ENCODE data around the gene CARD11.

DNA sequence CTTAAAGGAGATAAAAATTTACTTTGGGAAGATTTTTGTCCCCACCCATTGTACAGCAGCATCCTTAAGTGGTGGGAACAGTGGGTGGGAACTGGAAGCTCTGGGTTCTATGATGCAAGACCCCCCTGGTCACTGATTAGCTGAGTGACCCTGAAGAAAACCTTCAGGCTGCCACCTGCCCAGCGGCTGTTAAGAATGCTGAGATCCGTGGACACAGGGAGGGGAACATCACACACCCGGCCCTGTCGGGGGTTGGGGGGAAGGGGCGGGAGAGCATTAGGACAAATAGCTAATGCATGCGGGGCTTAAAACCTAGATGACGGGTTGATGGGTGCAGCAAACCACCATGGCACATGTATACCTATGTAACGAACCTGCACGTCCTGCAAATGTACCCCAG lies 14.5 kb downstream of the CARD11 start:
- TF ChIP-seq, protein P1, sequence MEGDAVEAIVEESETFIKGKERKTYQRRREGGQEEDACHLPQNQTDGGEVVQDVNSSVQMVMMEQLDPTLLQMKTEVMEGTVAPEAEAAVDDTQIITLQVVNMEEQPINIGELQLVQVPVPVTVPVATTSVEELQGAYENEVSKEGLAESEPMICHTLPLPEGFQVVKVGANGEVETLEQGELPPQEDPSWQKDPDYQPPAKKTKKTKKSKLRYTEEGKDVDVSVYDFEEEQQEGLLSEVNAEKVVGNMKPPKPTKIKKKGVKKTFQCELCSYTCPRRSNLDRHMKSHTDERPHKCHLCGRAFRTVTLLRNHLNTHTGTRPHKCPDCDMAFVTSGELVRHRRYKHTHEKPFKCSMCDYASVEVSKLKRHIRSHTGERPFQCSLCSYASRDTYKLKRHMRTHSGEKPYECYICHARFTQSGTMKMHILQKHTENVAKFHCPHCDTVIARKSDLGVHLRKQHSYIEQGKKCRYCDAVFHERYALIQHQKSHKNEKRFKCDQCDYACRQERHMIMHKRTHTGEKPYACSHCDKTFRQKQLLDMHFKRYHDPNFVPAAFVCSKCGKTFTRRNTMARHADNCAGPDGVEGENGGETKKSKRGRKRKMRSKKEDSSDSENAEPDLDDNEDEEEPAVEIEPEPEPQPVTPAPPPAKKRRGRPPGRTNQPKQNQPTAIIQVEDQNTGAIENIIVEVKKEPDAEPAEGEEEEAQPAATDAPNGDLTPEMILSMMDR (IDR thresholded peaks at IDR 0.05), result no peak
- TF ChIP-seq POLR2AphosphoS5 (IDR thresholded peaks at IDR 0.05; ENCODE audit: low read depth, low read length) (no peak), SIN3A (IDR thresholded peaks at IDR 0.05; ENCODE audit: borderline replicate concordance, insufficient read depth, low read depth, low read length) (no peak)
- TF ChIP-seq, protein P2, sequence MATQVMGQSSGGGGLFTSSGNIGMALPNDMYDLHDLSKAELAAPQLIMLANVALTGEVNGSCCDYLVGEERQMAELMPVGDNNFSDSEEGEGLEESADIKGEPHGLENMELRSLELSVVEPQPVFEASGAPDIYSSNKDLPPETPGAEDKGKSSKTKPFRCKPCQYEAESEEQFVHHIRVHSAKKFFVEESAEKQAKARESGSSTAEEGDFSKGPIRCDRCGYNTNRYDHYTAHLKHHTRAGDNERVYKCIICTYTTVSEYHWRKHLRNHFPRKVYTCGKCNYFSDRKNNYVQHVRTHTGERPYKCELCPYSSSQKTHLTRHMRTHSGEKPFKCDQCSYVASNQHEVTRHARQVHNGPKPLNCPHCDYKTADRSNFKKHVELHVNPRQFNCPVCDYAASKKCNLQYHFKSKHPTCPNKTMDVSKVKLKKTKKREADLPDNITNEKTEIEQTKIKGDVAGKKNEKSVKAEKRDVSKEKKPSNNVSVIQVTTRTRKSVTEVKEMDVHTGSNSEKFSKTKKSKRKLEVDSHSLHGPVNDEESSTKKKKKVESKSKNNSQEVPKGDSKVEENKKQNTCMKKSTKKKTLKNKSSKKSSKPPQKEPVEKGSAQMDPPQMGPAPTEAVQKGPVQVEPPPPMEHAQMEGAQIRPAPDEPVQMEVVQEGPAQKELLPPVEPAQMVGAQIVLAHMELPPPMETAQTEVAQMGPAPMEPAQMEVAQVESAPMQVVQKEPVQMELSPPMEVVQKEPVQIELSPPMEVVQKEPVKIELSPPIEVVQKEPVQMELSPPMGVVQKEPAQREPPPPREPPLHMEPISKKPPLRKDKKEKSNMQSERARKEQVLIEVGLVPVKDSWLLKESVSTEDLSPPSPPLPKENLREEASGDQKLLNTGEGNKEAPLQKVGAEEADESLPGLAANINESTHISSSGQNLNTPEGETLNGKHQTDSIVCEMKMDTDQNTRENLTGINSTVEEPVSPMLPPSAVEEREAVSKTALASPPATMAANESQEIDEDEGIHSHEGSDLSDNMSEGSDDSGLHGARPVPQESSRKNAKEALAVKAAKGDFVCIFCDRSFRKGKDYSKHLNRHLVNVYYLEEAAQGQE (IDR thresholded peaks at IDR 0.05; ENCODE audit: insufficient read depth in 1 of 2, low read depth in 2 of 2, low read length in 1 of 2), result no peak
